AG04450 (cell line): Measurements from ENCODE around the gene ABHD4. TPM values are rescaled to one million over a fixed set of nuclear protein-coding genes. Genes with fewer than 3 reads are reported as not detected.
"Not testable (repeated sequence)": the region's sequence is repeated elsewhere in the genome, so short reads cannot be mapped to it uniquely, and the experiment has no call there.

Experiments used
- CTCF ChIA-PET: fragments of 300-600, 350-600 bp; formaldehyde crosslinking; extraction: SDS; loops from one replicate; lab custom pipeline; 2022; ENCODE audit warnings: antibody characterized with exemption, inconsistent platforms; lab: Charles Lee
- POLR2A ChIA-PET: fragments of 350-600 bp; formaldehyde crosslinking; extraction: SDS; loops from one replicate; lab custom pipeline; 2021; ENCODE audit warnings: antibody characterized with exemption, inconsistent platforms; lab: Yijun Ruan, JAX
- DNase-seq: peaks from one replicate; pipeline ENCODE4 v3.0.0-alpha.2; 2011; ENCODE audit warnings: low read depth, low spot score
- H3K27ac ChIP-seq: one replicate; pipeline ENCODE4 v1.5.1; 2012; ENCODE audit warnings: low read depth, low read length, control low read depth
- H3K27me3 ChIP-seq: one replicate; pipeline ENCODE4 v1.6.0; 2012; ENCODE audit warnings: low read length; ENCODE audit not compliant: control insufficient read depth, insufficient read depth
- H3K4me3 ChIP-seq: 2 replicates; pipeline ENCODE4 v1.5.1; 2011; ENCODE audit warnings: mild to moderate bottlenecking, low read depth, low read length, control low read depth
- H3K9me3 ChIP-seq: 2 replicates; pipeline ENCODE4 v1.5.1; 2012; ENCODE audit warnings: low read length; ENCODE audit not compliant: control insufficient read depth, insufficient read depth
- CTCF ChIP-seq: IDR thresholded peaks from 2 replicates; pipeline ENCODE4 v1.5.1; 2011; ENCODE audit warnings: low read depth, low read length, control low read depth, inconsistent platforms
- polyA plus RNA-seq: library from polyadenylated mRNA; depleted of rRNA; stranded (reverse); fragments of >200 nt; gene quantifications from 2 replicates; pipeline ENCODE4 v1.2.3, GENCODE V29; 2011

Gene ABHD4
- polyA plus RNA-seq, 1 experiment, result 42.1 TPM

- Histone ChIP-seq H3K27ac (no peak overlapping the region), H3K27me3 (peaks cover under 1% of the 10 kb centered on the region), H3K4me3 (no peak overlapping the region), H3K9me3 (no peaks in the 10 kb centered on the region)
- ChIA-PET CTCF (no interaction called here), POLR2A (no interaction called here)
- no peak for DNase-seq
- no peak for TF ChIP-seq CTCF
Observed at GRCh38 chr14:22627506-22628263, 29.6 kb downstream of the ABHD4 start.

DNA sequence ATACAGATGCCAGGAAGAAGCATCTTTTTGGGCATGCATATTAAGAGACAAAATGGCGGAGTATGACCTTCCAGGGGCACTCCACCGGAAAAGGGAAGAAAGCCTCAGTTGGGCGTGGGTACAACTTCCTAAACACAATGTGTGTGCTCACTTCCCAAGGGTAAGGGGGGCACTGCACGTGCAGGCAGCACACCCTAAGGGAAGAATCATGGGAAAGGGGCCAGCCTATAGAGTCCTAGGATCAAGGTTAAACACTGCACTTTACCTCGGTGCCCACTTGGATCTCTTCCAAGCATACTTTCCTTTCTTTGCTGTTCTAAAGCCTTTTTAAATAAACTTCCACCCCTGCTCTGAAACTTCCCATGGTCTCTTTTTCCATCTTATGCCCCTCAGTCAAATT lies 31.3 kb downstream of the ABHD4 start:
- peaks cover 2% of the 10 kb centered on the region for H3K27me3 ChIP-seq
- H3K27ac ChIP-seq, result peak overlapping the region; percentile 11
- H3K9me3 ChIP-seq, result no peaks in the 10 kb centered on the region
- ChIA-PET CTCF (no interaction called here), POLR2A (no interaction called here)
- H3K4me3 ChIP-seq, result no peak overlapping the region
- DNase-seq, result no peak
- TF ChIP-seq CTCF, result no peak

DNA sequence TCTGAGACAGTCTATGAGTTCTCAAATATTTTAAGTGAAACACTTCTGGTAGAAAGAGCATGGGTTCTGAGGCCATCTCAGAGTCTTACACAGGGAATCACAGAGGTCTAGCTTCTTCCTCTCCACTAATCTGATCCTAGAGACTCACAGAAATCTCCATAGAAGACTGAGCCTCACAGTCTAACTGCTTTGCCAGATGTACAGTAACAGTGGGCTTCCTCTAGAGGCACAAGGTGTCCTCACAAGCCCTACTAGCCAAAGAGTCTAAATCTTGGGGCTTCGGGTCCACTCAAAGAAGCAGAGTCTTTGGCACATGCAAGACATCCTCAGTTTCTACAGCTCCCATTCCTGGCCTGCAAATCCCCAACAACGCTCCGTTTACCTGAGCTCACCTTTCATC lies 32.0 kb downstream of the ABHD4 start:
- H3K27ac ChIP-seq, result no peak overlapping the region
- DNase-seq, result no peak
- POLR2A ChIA-PET, result no interaction called here
- CTCF ChIA-PET, result no interaction called here
- peaks cover 4% of the 10 kb centered on the region for H3K27me3 ChIP-seq
- no peak overlapping the region for H3K4me3 ChIP-seq
- no peak for TF ChIP-seq CTCF
- no peaks in the 10 kb centered on the region for H3K9me3 ChIP-seq

DNA sequence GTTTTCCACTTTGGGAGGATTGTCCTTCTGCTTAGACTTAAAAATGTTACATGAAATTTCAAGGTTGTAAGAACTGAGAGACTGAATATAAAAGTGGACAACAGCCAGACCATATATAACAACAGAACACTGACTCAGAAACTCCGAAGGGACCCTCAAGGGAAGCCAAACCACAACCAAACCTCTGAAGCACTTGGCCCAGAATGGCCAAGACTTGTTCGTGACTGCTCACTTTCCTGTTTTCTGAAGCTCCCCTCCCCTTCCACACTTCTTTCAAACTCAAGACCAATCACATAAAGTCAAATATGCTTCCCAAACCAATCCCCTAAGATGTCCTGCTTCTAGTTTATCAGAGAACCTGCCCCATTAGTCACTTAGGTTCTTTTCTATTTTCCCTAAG lies 32.4 kb downstream of the ABHD4 start:
- no peak overlapping the region for H3K4me3 ChIP-seq
- ChIA-PET POLR2A (no interaction called here), CTCF (no interaction called here)
- H3K9me3 ChIP-seq, result no peaks in the 10 kb centered on the region
- peak; percentile 59 for DNase-seq
- peaks cover 4% of the 10 kb centered on the region for H3K27me3 ChIP-seq
- TF ChIP-seq CTCF, result no peak
- H3K27ac ChIP-seq, result no peak overlapping the region

- H3K9me3 ChIP-seq, result no peaks in the 10 kb centered on the region; the same call in 1 of the 2 replicates
- POLR2A ChIA-PET, result no interaction called here
- H3K4me3 ChIP-seq, result no peak overlapping the region
- no peak for TF ChIP-seq CTCF
- CTCF ChIA-PET, result no interaction called here
- H3K27ac ChIP-seq, result no peak overlapping the region
- DNase-seq, result no peak
- peaks cover 4% of the 10 kb centered on the region for H3K27me3 ChIP-seq
Observed at GRCh38 chr14:22634233-22634900, 36.3 kb downstream of the ABHD4 start.

DNA sequence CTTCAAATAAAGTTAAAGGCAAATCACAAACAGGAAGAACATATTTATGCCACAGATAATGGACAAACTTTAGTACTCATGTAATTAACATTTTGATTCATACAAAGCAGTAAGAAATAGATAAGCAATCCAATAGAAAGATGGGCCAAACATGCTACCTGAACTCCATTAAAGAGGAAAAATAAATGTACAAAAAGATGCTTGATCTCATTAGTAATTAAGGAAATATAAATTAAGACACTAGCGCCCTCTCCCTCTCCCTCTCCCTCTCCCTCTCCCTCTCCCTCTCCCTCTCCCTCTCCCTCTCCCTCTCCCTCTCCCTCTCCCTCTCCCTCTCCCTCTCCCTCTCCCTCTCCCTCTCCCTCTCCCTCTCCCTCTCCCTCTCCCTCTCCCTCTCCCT lies 37.9 kb downstream of the ABHD4 start:
- CTCF ChIA-PET, result interaction anchor here (1.0 kb wide), 1 partner anchor 10 kb away, joined by 3 read pairs; no protein-coding TSS in a partner anchor
- POLR2A ChIA-PET, H3K9me3 ChIP-seq: not testable (repeated sequence)

More for the DNA sequence above, 37.9 kb downstream of the ABHD4 start:
- not testable (repeated sequence) for H3K27ac ChIP-seq, H3K27me3 ChIP-seq, DNase-seq, H3K4me3 ChIP-seq
